Heart left ventricle (tissue), 13 donors: Measurements from ENCODE around the gene MEIOB.

Experiments
- CTCF ChIP-seq, 12 donors: fragments of 200-600 bp; sonication (generic) in 4 of 12; IDR thresholded peaks; one replicate each; pipeline versions ENCODE4 v1.5.0 to v1.8.0; 2018 to 2022; ENCODE audit warnings: antibody characterized with exemption in 12 of 12, mild to moderate bottlenecking in 5 of 12
- POLR2A ChIP-seq, 2 donors: fragments of 450-650 bp; IDR thresholded peaks; one replicate each; pipeline ENCODE4 v1.6.1; 2017; ENCODE audit warnings: antibody characterized with exemption in 2 of 2, mild to moderate bottlenecking in 2 of 2, moderate library complexity in 2 of 2
- donor health status: ischemic (EF 13 %, LVEDD 7.1; RV severe dilation, severe dysfunction).
- donor health status: DM: no; HTN: yes; CAD: no.
- donor health status: DM: no; HTN: no; CAD: no.
- donor health status: ischemic (EF 25% LVEDD 6.9; RV normal size, moderate dysfunction).
- donor health status: ischemic (EF 25% LVEDD 5.7; RV mildly dilated, moderate dysfunction).
- donor health status: ischemic (EF 35%, LVEDD 5.7; RV mildly dilated, moderate dysfunction).
- donor health status: nonischemic (EF 11% LVEDD 7.7; RV severe dilation, severe dysfunction).
- donor health status: DM: yes; HTN: yes; CAD: no.
- donor health status: PGD.
- donor health status: ischemic (EF 29% LVEDD 5.4; RV normal size, mild dysfunction).
- donor health status: nonischemic (EF 23%, LVEDD 6.1; RV moderate dilation, normal function).

GRCh38 chr16:1784977-1785845 is 86.8 kb downstream of the MEIOB start:
- TF ChIP-seq CTCF (IDR thresholded peaks at IDR 0.05) (no peak), POLR2A (IDR thresholded peaks at IDR 0.05) (no peak)
